GM19467 (cell line): Measurements from ENCODE around the gene SPATS2.
"Not testable (repeated sequence)": the region's sequence is repeated elsewhere in the genome, so short reads cannot be mapped to it uniquely, and the experiment has no call there.

Source experiments
- ATAC-seq: cut with Tn5 transposase; IDR thresholded peaks from one replicate; pipeline ENCODE4 v1.9.1; 2021; ENCODE audit warnings: mild to moderate bottlenecking, moderate library complexity; ENCODE audit not compliant: unreplicated experiment

SPATS2 gene

DNA sequence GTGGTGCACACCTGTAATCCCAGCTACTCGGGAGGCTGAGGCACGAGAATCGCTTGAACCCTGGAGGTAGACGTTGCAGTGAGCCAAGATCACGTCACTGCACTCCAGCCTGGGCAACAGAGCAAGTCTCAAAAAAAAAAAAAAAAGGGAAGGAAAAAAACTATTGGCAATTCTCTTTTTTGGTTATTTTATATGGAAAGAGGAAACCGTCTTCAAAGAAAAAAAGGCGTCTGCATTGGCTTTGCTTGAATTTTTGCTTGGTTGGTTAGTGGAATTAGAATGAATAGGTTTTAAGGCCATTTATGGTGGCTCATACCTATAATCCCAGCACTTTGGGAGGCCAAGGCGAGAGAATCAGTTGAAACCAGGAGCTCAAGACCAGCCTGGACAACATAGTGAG lies 142.4 kb downstream of the SPATS2 start:
- not testable (repeated sequence) for ATAC-seq

DNA sequence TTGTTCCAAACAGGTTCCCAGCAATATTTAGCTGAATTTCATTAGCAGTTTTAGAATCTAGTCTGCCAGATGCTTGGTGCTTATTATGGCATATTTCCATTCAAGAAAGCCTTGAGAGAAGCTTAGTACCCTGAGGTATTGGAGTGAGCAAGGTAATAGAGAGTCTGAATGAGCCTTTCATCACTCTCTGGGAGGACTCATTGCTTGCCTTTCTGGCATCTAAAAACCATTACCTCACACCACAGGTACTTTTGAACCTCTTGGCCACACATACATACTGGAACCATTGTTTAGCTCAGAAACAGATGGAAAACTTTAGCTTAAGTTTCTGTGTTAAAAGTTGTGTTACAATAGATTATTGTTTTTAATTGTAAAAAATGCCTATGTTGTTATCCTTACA lies 144.1 kb downstream of the SPATS2 start:
- ATAC-seq = no peak

DNA sequence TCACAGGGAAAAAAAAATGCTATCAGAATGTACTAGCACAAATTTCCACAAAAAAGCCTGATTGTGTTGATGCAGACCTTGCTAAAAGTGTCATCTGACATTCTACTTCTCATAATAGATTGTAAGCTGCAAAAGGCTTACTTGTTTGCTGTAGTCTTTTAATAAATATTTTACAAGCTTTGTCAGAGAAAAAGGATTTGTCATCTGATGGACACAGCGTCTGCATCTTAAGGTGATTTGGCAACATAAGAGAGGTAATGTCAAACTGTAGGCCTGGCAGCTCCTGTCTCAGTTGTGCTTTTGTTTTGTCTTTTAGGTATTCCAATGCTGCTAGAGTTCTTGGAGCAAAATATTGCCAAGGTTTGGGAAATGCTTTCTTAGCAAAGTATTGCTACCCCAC lies 145.3 kb downstream of the SPATS2 start:
- ATAC-seq = no peak

DNA sequence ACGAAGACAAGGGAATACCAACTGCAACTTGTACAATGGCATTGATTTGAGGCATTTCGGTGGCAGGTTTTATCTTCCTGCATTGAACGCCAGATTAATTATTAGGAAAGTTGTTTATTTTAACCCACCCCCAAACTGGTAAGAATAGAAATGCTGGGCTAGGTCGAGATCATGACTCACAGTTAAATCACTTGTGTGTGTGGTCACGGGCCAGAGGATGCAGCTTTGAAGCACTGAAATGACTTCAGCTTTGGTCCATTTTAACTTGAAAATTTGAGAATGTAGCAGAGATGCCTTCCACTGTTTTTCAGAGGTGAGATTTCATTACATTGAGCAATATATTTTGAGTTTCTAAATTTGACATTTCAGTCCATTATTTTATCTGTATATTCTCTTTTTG lies 148.0 kb downstream of the SPATS2 start:
- no peak for ATAC-seq

DNA sequence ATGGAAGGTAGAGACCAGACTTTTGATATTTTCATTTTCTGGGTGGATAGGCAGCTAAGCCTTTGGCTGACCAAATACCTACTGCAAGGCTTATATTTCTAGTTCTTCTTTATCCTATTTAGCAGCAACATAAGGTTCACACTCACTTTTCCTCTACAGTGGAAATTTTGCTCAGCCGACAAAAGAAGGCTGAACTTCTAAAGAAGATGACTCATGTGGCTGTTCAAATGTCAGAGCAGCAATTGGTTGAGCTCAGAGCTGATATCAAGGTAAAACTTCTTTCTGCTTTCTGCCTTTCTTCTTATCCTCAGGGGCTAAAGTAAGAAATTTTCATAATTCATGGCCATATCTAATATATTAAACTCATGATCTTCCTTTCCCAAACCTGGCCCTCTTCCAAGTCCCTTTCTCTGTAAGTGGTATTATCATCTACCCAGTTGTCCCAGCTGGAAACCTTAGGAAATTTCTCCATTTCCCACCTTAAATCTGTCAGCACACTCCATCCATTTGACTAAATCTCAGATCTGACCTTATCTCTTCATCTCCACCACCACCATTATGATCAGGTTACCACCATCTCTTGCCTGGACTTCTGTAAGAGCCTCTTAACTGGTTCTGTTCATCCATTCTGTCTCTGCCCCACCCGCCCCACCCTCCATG lies 151.8 kb downstream of the SPATS2 start:
- no peak for ATAC-seq

DNA sequence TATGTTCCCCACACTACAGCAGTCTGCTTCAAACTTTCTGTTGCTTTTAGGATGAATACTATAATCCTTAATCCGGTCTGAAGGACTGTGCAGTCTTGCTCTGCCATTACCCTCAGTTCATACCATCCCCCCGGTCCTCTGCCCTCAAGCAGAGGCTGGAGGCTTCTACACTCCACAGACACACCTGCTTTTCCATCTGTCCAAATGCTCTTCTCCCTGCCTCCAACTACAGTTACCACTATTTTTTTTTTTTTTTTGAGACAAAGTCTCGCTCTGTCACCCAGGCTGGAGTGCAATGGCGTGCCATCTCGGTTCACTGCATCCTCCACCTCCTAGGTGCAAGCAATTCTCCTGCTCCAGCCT lies 152.3 kb downstream of the SPATS2 start:
- ATAC-seq = no peak

GRCh38 chr12:49521389-49521788 lies 154.1 kb downstream of the SPATS2 start:
- ATAC-seq = no peak

GRCh38 chr12:49524660-49525324 lies 157.5 kb downstream of the SPATS2 start:
- no peak for ATAC-seq

GRCh38 chr12:49525942-49526341 lies 158.7 kb downstream of the SPATS2 start:
- no peak for ATAC-seq

DNA sequence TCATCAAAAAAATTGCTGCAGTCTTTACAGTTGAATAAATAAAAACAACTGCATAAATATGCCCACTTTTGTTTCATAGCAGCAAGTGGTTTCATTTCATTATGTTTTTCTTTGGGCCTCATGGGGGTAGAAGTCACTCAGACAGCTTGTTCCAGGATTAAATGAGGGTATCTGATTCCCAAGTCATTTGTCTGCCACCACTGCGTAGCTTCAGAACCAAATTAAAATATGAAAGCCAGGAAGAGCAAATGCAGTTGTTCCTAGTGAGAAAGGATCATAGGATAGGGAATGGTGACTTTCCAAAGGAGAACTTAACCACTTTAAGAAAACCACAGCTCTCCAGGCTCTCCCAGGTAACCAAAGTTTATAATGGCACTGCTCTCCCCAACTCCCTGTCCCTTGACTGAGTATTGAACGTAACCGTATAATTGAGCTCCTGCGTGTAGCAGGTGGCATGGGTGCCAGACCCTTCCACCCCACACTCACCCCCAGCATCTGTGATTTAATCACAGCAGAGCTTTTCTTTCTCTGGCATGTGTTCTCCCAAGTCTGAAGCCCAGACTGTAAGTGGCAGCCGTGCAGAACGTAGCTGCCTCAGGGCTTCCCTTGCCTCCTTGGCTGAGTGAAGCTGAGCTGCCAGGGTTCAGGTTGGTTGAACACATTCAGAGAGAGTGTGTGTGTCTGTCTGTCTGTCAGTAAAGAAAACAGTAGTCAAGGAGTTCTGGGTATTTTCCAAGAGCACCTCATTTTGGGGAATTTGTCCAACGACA lies 160.3 kb downstream of the SPATS2 start:
- no peak for ATAC-seq

GRCh38 chr12:49529414-49529813 lies 162.2 kb downstream of the SPATS2 start:
- ATAC-seq = no peak

DNA sequence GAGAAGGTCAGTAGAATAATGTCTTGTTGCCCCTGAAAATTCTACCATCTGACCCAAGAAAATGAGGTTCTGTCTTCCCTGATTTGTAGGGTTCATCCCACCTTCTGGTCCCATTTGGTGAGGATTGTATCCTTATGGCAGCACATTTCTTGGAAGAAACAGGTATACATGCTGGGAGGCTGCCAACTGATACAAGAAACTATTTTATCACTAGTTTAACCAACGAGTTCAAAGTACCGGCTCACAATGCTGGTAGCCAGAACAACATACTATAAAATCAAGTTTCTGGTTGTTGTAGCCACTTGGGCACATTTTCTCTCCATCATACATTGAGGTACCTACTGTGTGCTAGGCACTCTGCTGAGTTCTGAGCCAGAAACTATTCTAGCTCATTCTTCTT lies 164.5 kb downstream of the SPATS2 start:
- ATAC-seq = no peak

DNA sequence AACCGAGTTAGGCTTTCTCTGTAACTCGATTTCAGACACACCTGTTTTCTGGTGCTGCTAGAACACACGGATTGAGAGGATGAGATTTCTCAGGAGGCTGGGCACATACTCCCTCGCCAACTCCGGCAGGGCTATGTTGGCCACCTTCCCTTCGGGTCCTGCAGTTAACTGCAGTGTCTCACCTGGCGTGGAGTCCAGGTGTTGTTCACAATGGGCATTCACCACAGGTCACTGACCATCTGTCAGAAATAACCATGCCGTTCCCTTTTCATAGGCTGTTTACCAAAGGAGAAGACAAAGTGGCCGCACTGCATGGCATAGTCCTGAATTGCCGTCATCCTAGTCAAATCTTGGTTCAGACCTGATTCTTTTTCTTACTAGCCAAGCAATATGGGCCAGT lies 166.1 kb downstream of the SPATS2 start:
- no peak for ATAC-seq

DNA sequence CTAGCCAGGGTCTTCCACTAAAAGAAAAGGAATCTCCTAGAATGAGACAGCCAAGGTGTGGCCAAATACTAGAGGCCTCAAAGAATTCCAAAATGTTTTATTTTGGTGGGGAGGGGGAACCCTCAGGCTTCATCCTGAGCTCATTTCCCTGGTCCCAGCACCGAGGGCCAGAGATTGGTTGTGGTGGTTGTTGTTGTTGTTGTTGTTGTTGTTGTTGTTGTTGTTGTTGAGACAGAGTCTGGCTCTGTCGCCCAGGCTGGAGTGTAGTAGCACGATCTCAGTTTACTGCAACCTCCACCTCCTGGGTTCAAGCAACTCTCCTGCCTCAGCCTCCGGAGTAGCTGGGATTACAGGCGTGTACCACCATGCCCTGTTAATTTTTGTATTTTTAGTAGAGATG lies 166.9 kb downstream of the SPATS2 start:
- not testable (repeated sequence) for ATAC-seq

GRCh38 chr12:49534731-49535278 lies 167.5 kb downstream of the SPATS2 start:
- no peak for ATAC-seq

- no peak for ATAC-seq
These were observed 168.8 kb downstream of the SPATS2 start for GRCh38 chr12:49535921-49536525.

GRCh38 chr12:49536526-49537071 lies 169.3 kb downstream of the SPATS2 start:
- ATAC-seq = no peak

- ATAC-seq = no peak
These were observed 170.0 kb downstream of the SPATS2 start for GRCh38 chr12:49537231-49537751.

DNA sequence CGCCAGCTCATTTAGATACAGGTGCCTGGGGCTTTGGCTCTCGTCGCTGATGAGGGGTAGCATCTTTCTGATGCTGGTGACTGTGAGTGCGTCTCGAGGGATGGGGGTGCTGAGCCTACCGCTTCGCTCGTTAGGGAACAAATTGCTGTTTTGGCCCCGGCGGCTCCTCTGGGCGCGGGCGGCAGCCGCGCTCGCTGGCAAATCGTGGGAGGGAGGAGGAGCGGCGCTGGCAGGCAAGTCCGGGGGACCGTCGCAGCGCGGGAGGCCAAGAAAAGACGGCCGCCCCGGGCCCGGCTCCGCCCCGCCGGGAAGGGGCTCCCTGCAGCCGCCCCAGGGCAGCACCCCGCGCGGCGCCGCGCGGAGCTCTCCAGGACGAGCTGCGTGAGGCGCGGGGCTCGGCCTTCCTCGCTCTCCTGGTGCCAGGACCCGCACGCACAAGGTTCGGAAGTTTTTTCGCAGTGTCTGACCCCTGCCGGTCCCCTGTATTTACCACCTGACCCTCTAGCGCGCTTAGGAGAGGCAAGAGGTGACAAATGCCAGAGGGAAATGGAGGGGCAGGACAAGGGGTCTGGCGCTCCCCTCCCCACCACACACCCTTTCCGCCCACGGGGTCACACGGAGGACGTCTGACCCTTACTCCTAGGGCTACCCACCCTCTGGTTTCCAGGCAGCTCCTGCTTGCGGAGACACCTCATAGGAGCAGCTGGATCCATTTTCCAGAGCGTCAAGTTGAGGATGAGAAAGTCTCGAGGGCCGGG lies 170.7 kb downstream of the SPATS2 start:
- no peak for ATAC-seq
